ENCODE results near the gene ELF2.
A peak's percentile ranks its signal among the peaks of the same experiment; 100 is the strongest.

The ELF2 gene

GRCh38 chr4:139099366-139099982 is 77.5 kb downstream of the ELF2 start:
- DNase-seq = peak; percentile 37 to 75
- H3K36me3 ChIP-seq = no peaks in the 10 kb centered on the region
- peaks cover 0 to 4% (median 0%) of the 10 kb centered on the region in 4 donors for H3K4me1 ChIP-seq
- TF ChIP-seq CTCF (IDR thresholded peaks at IDR 0.05) = peak; percentile 76 to 78
- no peaks in the 10 kb centered on the region for H3K27me3 ChIP-seq
- intact Hi-C loops (cut with DNase I; ENCODE audit: low total_unique reads) = no loop called here
- no peak overlapping the region for H3K27ac ChIP-seq
- H3K9me3 ChIP-seq = no peaks in the 10 kb centered on the region
- no peak overlapping the region for H3K4me3 ChIP-seq

GRCh38 chr4:139092271-139092670 is 84.7 kb downstream of the ELF2 start:
- H3K27me3 ChIP-seq = no peaks in the 10 kb centered on the region
- intact Hi-C loops (cut with DNase I; ENCODE audit: low total_unique reads) = no loop called here
- no peak overlapping the region for H3K4me3 ChIP-seq
- DNase-seq = no peak
- peaks cover 0 to 9% (median 0%) of the 10 kb centered on the region in 3 donors for H3K36me3 ChIP-seq
- no peak overlapping the region for H3K27ac ChIP-seq
- H3K9me3 ChIP-seq = no peaks in the 10 kb centered on the region
- no peaks in the 10 kb centered on the region for H3K4me1 ChIP-seq
- no peak for TF ChIP-seq CTCF (IDR thresholded peaks at IDR 0.05)

GRCh38 chr4:139085141-139085540 is 91.9 kb downstream of the ELF2 start:
- Histone ChIP-seq H3K4me3 (peak overlapping the region; percentile 87 to 95), H3K36me3 (no peaks in the 10 kb centered on the region), H3K27ac (peak overlapping the region; percentile 92 to 97), H3K4me1 (peaks cover 0 to 30% (median 16%) of the 10 kb centered on the region in 4 donors), H3K9me3 (no peaks in the 10 kb centered on the region), H3K27me3 (no peaks in the 10 kb centered on the region)
- TF ChIP-seq CTCF (IDR thresholded peaks at IDR 0.05) = no peak
- DNase-seq = no peak
- intact Hi-C loops (cut with DNase I; ENCODE audit: low total_unique reads) = no loop called here

DNA sequence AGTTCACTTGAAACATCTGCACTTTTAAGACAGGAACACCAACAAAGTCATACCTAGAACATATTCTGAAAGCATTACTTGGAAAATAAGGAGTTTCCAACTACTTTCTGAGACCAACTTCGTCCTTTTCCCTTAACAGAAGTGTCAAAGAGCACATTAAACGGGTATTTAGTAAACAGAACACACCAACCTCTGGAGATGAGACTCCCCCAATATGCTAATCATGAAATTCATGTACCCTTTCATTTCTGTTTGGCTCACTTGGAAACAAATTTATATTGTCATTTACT is 92.3 kb downstream of the ELF2 start:
- Histone ChIP-seq H3K9me3 (no peaks in the 10 kb centered on the region), H3K4me1 (peaks cover 0 to 33% (median 16%) of the 10 kb centered on the region in 4 donors), H3K27ac (peak overlapping the region; percentile 92 to 97), H3K27me3 (no peaks in the 10 kb centered on the region), H3K4me3 (peak overlapping the region; percentile 87 to 95), H3K36me3 (no peaks in the 10 kb centered on the region)
- no peak for TF ChIP-seq CTCF (IDR thresholded peaks at IDR 0.05)
- DNase-seq = no peak
- intact Hi-C loops (cut with DNase I; ENCODE audit: low total_unique reads) = loop anchor here (5.0 kb wide), 1 partner anchor 93 kb away; the partner anchor contains the start of gene ELF2

DNA sequence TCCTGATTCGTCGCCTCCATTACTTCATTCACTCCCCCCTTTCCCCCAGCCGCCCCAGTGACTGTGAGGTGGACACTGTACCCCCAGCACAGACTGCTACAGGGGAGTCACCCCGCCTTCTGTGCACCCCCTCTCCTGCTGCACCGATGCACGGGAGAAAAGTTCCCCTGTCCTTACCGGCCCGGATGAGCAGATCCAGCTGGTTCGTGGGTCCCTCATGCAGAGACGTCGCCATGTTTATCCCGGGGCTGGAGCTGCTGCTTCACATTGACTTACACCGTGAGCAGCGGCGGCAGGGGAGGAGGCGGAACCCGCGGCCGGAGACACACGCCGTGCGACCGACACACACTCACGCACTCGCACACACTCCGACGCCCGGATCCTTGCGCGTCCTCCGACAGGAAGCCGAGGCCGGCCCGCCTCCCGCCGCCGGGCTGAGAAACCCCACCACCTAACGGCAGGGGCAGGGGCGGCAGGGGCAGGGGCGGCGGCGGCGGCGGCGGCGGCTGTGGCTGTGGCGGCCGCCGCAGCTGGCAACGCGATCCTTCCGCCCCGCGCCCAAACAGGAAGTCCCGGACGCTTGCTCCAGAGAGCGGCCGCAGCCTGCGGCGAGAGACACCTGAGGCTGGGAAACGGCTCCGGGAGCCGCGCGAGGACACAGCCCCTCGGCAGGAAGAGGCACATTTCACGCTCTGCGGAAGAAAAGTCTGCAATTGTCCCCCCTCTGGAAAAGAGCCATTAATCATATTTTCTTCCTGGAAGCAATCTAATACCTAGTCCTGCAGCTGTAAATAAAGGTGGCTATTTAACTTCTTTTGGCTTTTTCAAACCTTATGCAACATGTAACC is 92.8 kb downstream of the ELF2 start:
- no peaks in the 10 kb centered on the region for H3K27me3 ChIP-seq
- H3K36me3 ChIP-seq = no peaks in the 10 kb centered on the region
- DNase-seq = peak; percentile 88 to 93
- H3K9me3 ChIP-seq = no peaks in the 10 kb centered on the region
- peak in 1 of 2 experiments; percentile 20 for TF ChIP-seq CTCF (IDR thresholded peaks at IDR 0.05)
- H3K4me1 ChIP-seq = peaks cover 0 to 38% (median 22%) of the 10 kb centered on the region in 4 donors
- H3K4me3 ChIP-seq = peak overlapping the region; percentile 87 to 95
- H3K27ac ChIP-seq = peak overlapping the region; percentile 92 to 97
- intact Hi-C loops (cut with DNase I; ENCODE audit: low total_unique reads) = loop anchor here (5.0 kb wide), 1 partner anchor 93 kb away; the partner anchor contains the start of gene ELF2

Data from tibial artery (tissue), 4 donors.